ENCODE data around the gene DDX41. TPM values are rescaled to one million over a fixed set of nuclear protein-coding genes. Genes with fewer than 3 reads are reported as not detected.

DDX41 gene
- total RNA-seq, 4 donors from 2014 or later, result 64.5 to 80.8 (median 68.5) TPM

DNA sequence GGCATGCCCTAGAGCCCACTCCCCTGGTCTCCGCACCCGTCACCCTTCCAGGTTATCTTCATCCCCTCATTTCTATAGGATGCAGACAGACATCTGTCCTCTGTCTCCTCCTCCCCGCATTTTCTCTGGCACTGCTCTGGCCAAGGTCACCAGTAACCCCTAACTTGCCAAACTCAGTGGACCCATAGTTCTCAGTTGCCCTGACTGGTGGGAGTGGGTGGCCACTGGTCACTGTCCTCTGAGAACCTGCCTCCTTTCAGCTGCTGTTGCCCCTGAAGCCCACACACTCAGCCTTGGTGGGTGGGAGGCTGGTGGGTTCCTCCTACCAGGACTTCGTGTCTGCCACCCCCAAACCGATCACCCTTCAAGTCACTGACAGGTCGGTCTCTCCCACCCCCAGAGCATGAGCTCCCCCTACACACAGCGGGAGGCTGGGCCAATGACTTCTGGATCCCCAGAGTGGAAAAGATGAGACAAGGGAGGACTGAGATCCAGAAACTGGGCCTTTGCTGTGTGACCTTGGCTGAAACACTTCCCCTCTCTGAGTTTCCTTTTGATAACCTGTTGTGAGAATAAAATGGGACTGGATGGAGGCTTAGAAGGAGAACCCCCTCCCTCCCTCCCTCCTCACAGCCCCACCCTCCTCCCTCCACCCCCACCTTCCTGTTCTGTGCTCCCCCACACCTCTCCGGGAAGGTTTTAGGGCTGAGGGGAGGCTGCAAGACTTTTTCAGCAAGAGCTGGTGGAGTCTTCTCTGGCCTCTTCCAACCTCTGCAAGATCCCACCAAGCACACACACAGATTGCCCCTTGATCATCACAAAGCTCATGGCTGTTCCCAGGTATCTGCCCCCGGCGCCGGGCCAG, 41.0 kb downstream of the DDX41 start:
- WGBS, 2 donors (ENCODE audit: low coverage in 1 of 2), result 0 to 41% methylated on average over 1 to 6 of the region's 11 CpGs
- peak overlapping the region in 3 of 4 donors; percentile 91 to 99 (median 95) for H3K27ac ChIP-seq
- TF ChIP-seq POLR2A (IDR thresholded peaks at IDR 0.05), result no peak
- no peak for TF ChIP-seq POLR2AphosphoS5 (IDR thresholded peaks at IDR 0.05)
- no peak for TF ChIP-seq EP300 (IDR thresholded peaks at IDR 0.05)
- TF ChIP-seq, protein P1, sequence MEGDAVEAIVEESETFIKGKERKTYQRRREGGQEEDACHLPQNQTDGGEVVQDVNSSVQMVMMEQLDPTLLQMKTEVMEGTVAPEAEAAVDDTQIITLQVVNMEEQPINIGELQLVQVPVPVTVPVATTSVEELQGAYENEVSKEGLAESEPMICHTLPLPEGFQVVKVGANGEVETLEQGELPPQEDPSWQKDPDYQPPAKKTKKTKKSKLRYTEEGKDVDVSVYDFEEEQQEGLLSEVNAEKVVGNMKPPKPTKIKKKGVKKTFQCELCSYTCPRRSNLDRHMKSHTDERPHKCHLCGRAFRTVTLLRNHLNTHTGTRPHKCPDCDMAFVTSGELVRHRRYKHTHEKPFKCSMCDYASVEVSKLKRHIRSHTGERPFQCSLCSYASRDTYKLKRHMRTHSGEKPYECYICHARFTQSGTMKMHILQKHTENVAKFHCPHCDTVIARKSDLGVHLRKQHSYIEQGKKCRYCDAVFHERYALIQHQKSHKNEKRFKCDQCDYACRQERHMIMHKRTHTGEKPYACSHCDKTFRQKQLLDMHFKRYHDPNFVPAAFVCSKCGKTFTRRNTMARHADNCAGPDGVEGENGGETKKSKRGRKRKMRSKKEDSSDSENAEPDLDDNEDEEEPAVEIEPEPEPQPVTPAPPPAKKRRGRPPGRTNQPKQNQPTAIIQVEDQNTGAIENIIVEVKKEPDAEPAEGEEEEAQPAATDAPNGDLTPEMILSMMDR (IDR thresholded peaks at IDR 0.05), result no peak
- H3K36me3 ChIP-seq, result no peaks in the 10 kb centered on the region
- peaks cover 0 to 96% (median 74%) of the 10 kb centered on the region in 3 donors for H3K4me1 ChIP-seq
- H3K9me3 ChIP-seq, result no peaks in the 10 kb centered on the region
- no peak overlapping the region for H3K4me3 ChIP-seq
- ATAC-seq, result no peak
- no peaks in the 10 kb centered on the region for H3K27me3 ChIP-seq

- Histone ChIP-seq H3K4me1 (peaks cover 0 to 96% (median 77%) of the 10 kb centered on the region in 3 donors), H3K4me3 (no peak overlapping the region), H3K9me3 (no peaks in the 10 kb centered on the region), H3K27ac (peak overlapping the region in 3 of 4 donors; percentile 91 to 99 (median 95)), H3K27me3 (no peaks in the 10 kb centered on the region), H3K36me3 (no peaks in the 10 kb centered on the region)
- no peak for ATAC-seq
- 22 to 28% methylated on average over 2 of the region's 4 CpGs for WGBS, 2 donors (ENCODE audit: low coverage in 1 of 2)
- TF ChIP-seq EP300 (IDR thresholded peaks at IDR 0.05) (no peak), POLR2AphosphoS5 (IDR thresholded peaks at IDR 0.05) (no peak), POLR2A (IDR thresholded peaks at IDR 0.05) (no peak)
- TF ChIP-seq, protein P1 (IDR thresholded peaks at IDR 0.05), result no peak
These were observed 41.8 kb downstream of the DDX41 start for GRCh38 chr5:177474846-177475562.

- Histone ChIP-seq H3K27me3 (no peaks in the 10 kb centered on the region), H3K4me1 (peaks cover 0 to 96% (median 75%) of the 10 kb centered on the region in 3 donors), H3K36me3 (peaks cover 0 to 2% of the 10 kb centered on the region in 2 donors), H3K9me3 (no peaks in the 10 kb centered on the region), H3K27ac (peak overlapping the region; percentile 74 to 99 (median 93)), H3K4me3 (peak overlapping the region in 1 of 2 donors; percentile 89)
- TF ChIP-seq POLR2AphosphoS5 (IDR thresholded peaks at IDR 0.05) (no peak), EP300 (IDR thresholded peaks at IDR 0.05) (no peak), POLR2A (IDR thresholded peaks at IDR 0.05) (no peak)
- TF ChIP-seq, protein P1 (IDR thresholded peaks at IDR 0.05), result no peak
- no peak for ATAC-seq
- 27 to 42% methylated on average over 3 to 7 of the region's 7 CpGs for WGBS, 2 donors (ENCODE audit: low coverage in 1 of 2)
These were observed 42.7 kb downstream of the DDX41 start for GRCh38 chr5:177474002-177474476.

DNA sequence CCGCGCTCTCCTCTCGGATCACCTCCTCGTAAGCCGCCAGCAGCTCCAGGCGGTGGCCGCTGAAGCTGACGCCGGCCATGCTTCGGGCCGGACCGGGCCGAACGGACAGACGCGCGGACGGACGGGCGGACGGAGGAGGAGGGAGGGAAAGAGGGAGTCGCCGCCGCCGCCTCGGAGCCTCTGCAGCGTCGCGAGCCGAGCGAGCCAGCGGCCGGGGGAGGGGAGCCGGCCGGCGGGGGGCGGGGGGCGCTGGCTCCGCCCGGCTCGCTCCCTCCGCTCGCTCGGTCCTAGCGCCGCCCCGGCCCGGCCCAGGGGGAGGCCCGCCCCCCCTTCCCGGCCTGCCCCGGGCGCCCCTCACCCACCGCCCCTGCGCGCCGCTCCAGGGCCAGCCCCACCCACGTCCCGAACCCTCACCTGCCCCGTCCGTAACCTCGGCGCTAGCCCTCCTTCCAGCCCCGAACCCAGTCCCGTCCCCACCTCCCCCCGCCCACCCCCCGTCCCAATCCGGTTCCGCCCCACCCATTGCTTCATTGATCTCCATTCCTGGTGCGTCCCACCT, 43.2 kb downstream of the DDX41 start, which contains the start of gene DBN1:
Gene DBN1, minus strand, starts transcription at position 192 of the 559 bp plus-strand sequence. Its CDS starts 113 bp downstream, at position 79.
- peaks cover 0 to 96% (median 69%) of the 10 kb centered on the region in 3 donors for H3K4me1 ChIP-seq
- ATAC-seq, result peak; percentile 65
- TF ChIP-seq EP300 (IDR thresholded peaks at IDR 0.05) (no peak), POLR2AphosphoS5 (IDR thresholded peaks at IDR 0.05) (peak; percentile 14), POLR2A (IDR thresholded peaks at IDR 0.05) (peak in 1 of 2 donors; percentile 10)
- TF ChIP-seq, protein P1 (IDR thresholded peaks at IDR 0.05), result no peak
- 0% methylated on average over 1 to 2 of the region's 69 CpGs for WGBS, 2 donors (ENCODE audit: low coverage in 1 of 2)
- H3K27me3 ChIP-seq, result no peaks in the 10 kb centered on the region
- no peaks in the 10 kb centered on the region for H3K9me3 ChIP-seq
- peak within 1 kb of the TSS; percentile 74 to 99 (median 93) for H3K27ac ChIP-seq
- H3K36me3 ChIP-seq, result peaks cover 0 to 7% of the 10 kb centered on the region in 2 donors
- peak within 1 kb of the TSS; percentile 57 to 89 for H3K4me3 ChIP-seq

Measured in gastroesophageal sphincter (tissue), 4 donors.